K562 (cell line): ENCODE measurements around the gene TLX2.

Source experiments
- CSDE1 ChIP-seq, 2 experiments: fragments of 450-650 bp; IDR thresholded peaks; 2 replicates each; pipeline ENCODE4 v1.6.1; 2016; ENCODE audit warnings: mild to moderate bottlenecking in 1 of 2
- CTCF ChIP-seq, 3 experiments: IDR thresholded peaks in 2 of 3; conservative IDR thresholded peaks in 1 of 3; 2 replicates each; pipeline ENCODE4 v1.5.1; 2011 to 2012; ENCODE audit warnings: low read length in 3 of 3, mild to moderate bottlenecking in 3 of 3, control low read depth in 2 of 3, improper control_type of control experiment in 1 of 3, inconsistent platforms in 1 of 3, low read depth in 1 of 3, mixed read lengths in 1 of 3, moderate library complexity in 1 of 3; ENCODE audit not compliant: insufficient read depth in 2 of 3
- REST ChIP-seq, 2 experiments: fragments of 450-650 bp; formaldehyde crosslinking in 1 of 2; IDR thresholded peaks; 2 replicates each; pipeline versions ENCODE4 v1.4.0 to v1.6.1; 2014 to 2020; ENCODE audit warnings: mild to moderate bottlenecking in 2 of 2, borderline replicate concordance in 1 of 2, low read depth in 1 of 2
- ZFP36 ChIP-seq: fragments of 150-350 bp; IDR thresholded peaks from 2 replicates; pipeline ENCODE4 v1.6.1; 2018; ENCODE audit warnings: low read length, low read depth; ENCODE audit not compliant: partially characterized antibody
- ZNF121 ChIP-seq: sonication (generic); formaldehyde crosslinking; conservative IDR thresholded peaks from 2 replicates; pipeline ENCODE4 v1.8.0; 2022; ENCODE audit warnings: missing genetic modification reagents

GRCh38 chr2:74551530-74551929 is 37.3 kb downstream of the TLX2 start:
- TF ChIP-seq CTCF (IDR thresholded peaks at IDR 0.05 in 2 of 3, conservative IDR thresholded peaks at IDR 0.05 in 1 of 3; ENCODE audit: insufficient read depth in 2 of 3, low read depth in 1 of 3, low read length in 3 of 3) (no peak), REST (IDR thresholded peaks at IDR 0.05; ENCODE audit: borderline replicate concordance) (no peak), REST (CRISPR knock-in tag; IDR thresholded peaks at IDR 0.05; ENCODE audit: low read depth) (no peak), CSDE1 (IDR thresholded peaks at IDR 0.05) (no peak), ZNF121 (CRISPR knock-in tag) (no peak), ZFP36 (no peak)
